ENCODE results near the gene KCNS3. TPM values are rescaled to one million over a fixed set of nuclear protein-coding genes. Genes with fewer than 3 reads are reported as not detected.

Gene KCNS3
- total RNA-seq, 4 donors from 2014 or later, result 16.2 to 34.8 (median 22.6) TPM

DNA sequence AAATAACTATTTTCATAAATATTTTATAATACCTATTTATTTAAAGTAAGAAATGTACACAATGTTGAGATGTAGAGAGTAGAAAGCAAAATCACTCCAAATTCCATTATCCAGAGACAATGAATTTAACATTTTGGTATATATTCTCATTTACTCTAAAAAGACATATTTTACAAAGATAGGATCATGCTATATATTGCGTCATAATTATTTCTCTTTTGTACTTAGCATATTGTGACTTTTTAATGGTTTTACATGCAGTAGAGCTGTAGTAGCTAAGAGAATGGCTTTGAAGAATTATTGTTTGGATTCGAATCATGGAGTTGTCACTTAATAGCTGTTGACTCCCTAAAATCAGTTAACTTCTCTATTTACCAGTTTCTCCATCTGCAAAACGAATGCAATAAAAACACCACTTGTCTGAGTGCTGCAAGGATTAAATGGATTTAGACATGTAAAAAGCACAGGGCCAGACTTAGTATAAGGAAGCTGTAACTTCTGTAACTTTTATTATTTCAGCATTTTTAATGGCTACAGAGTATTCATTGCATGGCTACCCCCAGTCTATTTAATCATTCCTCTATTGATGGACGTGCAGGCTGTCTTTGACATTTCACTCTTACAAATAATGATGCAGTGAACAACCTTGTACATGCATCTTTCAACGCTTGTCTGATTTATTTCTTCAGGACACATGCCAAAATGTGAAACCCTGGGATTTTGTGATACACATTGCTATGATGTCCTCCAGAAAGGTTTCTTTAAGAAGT is 33.2 kb downstream of the KCNS3 start:
- Histone ChIP-seq H3K4me3 (no peak overlapping the region), H3K4me1 (peaks cover 7% of the 10 kb centered on the region), H3K9me3 (no peaks in the 10 kb centered on the region), H3K36me3 (no peaks in the 10 kb centered on the region), H3K27me3 (no peaks in the 10 kb centered on the region), H3K27ac (no peak overlapping the region)
- WGBS, result 55% methylated on average over 5 of the region's 5 CpGs
- no peak for DNase-seq (ENCODE audit: low spot score in 2 of 2)
- TF ChIP-seq, protein P1, sequence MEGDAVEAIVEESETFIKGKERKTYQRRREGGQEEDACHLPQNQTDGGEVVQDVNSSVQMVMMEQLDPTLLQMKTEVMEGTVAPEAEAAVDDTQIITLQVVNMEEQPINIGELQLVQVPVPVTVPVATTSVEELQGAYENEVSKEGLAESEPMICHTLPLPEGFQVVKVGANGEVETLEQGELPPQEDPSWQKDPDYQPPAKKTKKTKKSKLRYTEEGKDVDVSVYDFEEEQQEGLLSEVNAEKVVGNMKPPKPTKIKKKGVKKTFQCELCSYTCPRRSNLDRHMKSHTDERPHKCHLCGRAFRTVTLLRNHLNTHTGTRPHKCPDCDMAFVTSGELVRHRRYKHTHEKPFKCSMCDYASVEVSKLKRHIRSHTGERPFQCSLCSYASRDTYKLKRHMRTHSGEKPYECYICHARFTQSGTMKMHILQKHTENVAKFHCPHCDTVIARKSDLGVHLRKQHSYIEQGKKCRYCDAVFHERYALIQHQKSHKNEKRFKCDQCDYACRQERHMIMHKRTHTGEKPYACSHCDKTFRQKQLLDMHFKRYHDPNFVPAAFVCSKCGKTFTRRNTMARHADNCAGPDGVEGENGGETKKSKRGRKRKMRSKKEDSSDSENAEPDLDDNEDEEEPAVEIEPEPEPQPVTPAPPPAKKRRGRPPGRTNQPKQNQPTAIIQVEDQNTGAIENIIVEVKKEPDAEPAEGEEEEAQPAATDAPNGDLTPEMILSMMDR (IDR thresholded peaks at IDR 0.05), result no peak
- no peak for TF ChIP-seq EP300 (IDR thresholded peaks at IDR 0.05)

- no peak for DNase-seq (ENCODE audit: low spot score in 2 of 2)
- TF ChIP-seq, protein P1 (IDR thresholded peaks at IDR 0.05), result no peak
- TF ChIP-seq POLR2AphosphoS5 (IDR thresholded peaks at IDR 0.05), result no peak
- TF ChIP-seq POLR2A (IDR thresholded peaks at IDR 0.05), result no peak
- TF ChIP-seq EP300 (IDR thresholded peaks at IDR 0.05), result no peak
- Histone ChIP-seq H3K4me1 (peaks cover 7% of the 10 kb centered on the region), H3K36me3 (no peaks in the 10 kb centered on the region), H3K4me3 (no peak overlapping the region), H3K27me3 (no peaks in the 10 kb centered on the region), H3K9me3 (no peaks in the 10 kb centered on the region), H3K27ac (no peak overlapping the region)
- 59% methylated on average over 5 of the region's 5 CpGs for WGBS
Measured at GRCh38 chr2:17912266-17912691, 33.8 kb downstream of the KCNS3 start.

GRCh38 chr2:17915099-17915498 is 36.6 kb downstream of the KCNS3 start:
- TF ChIP-seq POLR2A (IDR thresholded peaks at IDR 0.05) (no peak), POLR2AphosphoS5 (IDR thresholded peaks at IDR 0.05) (no peak), EP300 (IDR thresholded peaks at IDR 0.05) (no peak)
- TF ChIP-seq, protein P1 (IDR thresholded peaks at IDR 0.05), result no peak
- Histone ChIP-seq H3K27ac (no peak overlapping the region), H3K9me3 (no peaks in the 10 kb centered on the region), H3K4me1 (peaks cover 7% of the 10 kb centered on the region), H3K4me3 (no peak overlapping the region), H3K36me3 (no peaks in the 10 kb centered on the region), H3K27me3 (no peaks in the 10 kb centered on the region)
- no peak for DNase-seq (ENCODE audit: low spot score in 2 of 2)
- WGBS, result 19% methylated on average over 3 of the region's 3 CpGs

DNA sequence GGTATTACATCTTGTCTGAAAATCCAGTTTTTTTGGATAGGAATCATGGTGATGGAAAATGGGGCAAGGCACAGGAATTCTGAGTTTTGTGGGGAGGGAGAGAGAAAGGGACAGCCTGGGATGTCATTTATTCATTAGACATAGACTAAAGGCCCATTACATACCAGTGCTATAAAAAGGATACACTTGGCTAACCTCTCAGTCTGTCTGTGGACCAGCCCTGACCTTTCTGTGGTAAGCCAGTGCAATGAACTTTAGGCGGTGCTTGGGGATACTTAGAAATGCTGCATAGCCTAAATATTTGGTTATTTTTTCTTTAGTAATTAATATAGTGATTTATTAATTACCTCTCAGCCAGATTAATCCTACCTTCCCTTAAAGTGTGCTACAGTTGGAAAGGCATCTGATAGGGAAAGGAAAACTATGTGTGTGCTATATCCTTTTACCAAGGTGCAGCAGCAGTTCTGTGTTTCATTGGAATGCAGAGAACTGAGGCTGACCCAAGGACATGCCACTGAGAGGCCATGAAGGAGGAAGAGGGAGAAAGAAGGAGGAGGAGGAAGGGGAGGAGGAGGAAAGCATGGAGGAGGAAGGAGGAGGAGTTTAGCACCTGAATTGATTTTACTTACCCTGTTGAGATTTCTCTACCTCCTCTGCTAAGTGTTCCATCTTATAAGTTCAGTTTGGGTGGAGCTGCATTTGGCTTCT is 37.5 kb downstream of the KCNS3 start:
- Histone ChIP-seq H3K4me1 (peaks cover 7% of the 10 kb centered on the region), H3K27ac (no peak overlapping the region), H3K4me3 (no peak overlapping the region), H3K27me3 (no peaks in the 10 kb centered on the region), H3K9me3 (no peaks in the 10 kb centered on the region), H3K36me3 (no peaks in the 10 kb centered on the region)
- 77% methylated on average over 1 of the region's 1 CpG for WGBS
- DNase-seq (ENCODE audit: low spot score in 2 of 2), result no peak
- TF ChIP-seq POLR2A (IDR thresholded peaks at IDR 0.05), result no peak
- TF ChIP-seq, protein P1 (IDR thresholded peaks at IDR 0.05), result no peak
- TF ChIP-seq EP300 (IDR thresholded peaks at IDR 0.05), result no peak
- TF ChIP-seq POLR2AphosphoS5 (IDR thresholded peaks at IDR 0.05), result no peak

DNA sequence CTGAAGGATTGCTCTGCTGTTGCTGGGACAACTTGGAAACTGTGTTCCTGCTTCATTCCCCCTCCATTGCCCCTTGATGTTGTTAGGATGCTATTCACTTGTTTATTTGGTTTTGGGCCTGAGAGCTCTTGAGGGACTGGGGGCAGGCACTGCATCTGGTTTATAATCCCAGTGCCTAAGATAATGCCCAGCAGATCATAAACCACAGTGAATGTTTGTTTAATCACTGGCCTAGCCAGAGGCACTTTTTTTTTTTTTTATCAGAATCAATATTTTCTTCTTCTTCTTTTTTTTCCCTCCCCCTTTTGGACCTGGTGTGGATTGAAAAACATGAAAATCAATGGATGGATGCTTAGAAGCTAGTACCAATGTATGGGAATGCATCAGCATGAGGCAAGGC is 38.1 kb downstream of the KCNS3 start:
- H3K4me1 ChIP-seq, result peaks cover 7% of the 10 kb centered on the region
- H3K36me3 ChIP-seq, result no peaks in the 10 kb centered on the region
- no peaks in the 10 kb centered on the region for H3K9me3 ChIP-seq
- no peak overlapping the region for H3K27ac ChIP-seq
- H3K4me3 ChIP-seq, result no peak overlapping the region
- DNase-seq (ENCODE audit: low spot score in 2 of 2), result no peak
- H3K27me3 ChIP-seq, result no peaks in the 10 kb centered on the region
- TF ChIP-seq EP300 (IDR thresholded peaks at IDR 0.05) (no peak), POLR2A (IDR thresholded peaks at IDR 0.05) (no peak), POLR2AphosphoS5 (IDR thresholded peaks at IDR 0.05) (no peak)
- TF ChIP-seq, protein P1 (IDR thresholded peaks at IDR 0.05), result no peak

Measured in suprapubic skin (tissue), 4 donors.